ENCODE data around the gene LARP1.

The LARP1 gene

GRCh38 chr5:154824070-154824469 lies 68.9 kb downstream of the LARP1 start:
- Histone ChIP-seq H3F3A (ENCODE audit: insufficient read depth) (no peaks in the 10 kb centered on the region), H3K36me3 (ENCODE audit: low read length) (no peaks in the 10 kb centered on the region), H3K9me3 (ENCODE audit: insufficient read depth, low read length) (no peaks in the 10 kb centered on the region), H3K9ac (ENCODE audit: low read length) (no peak overlapping the region), H3K4me3 (ENCODE audit: insufficient read depth, low read length, poor library complexity, severe bottlenecking) (no peak overlapping the region), H3K79me2 (ENCODE audit: insufficient read depth, low read length) (no peaks in the 10 kb centered on the region), H3K9me2 (replicated peaks; ENCODE audit: insufficient read depth, low read length) (no peaks in the 10 kb centered on the region), H4K20me1 (ENCODE audit: low read depth, low read length) (no peaks in the 10 kb centered on the region), H3K4me2 (ENCODE audit: low read depth, low read length, poor library complexity, severe bottlenecking) (no peak overlapping the region), H2AFZ (ENCODE audit: low read depth, low read length, severe bottlenecking) (no peak overlapping the region), H3K27ac (ENCODE audit: low read depth, low read length) (no peak overlapping the region), H3K27me3 (ENCODE audit: low read length) (no peaks in the 10 kb centered on the region)
- TF ChIP-seq CTCF (IDR thresholded peaks at IDR 0.05; ENCODE audit: insufficient read depth, low read length, poor library complexity, severe bottlenecking) = no peak
- TF ChIP-seq EZH2phosphoT487 (conservative IDR thresholded peaks at IDR 0.05; ENCODE audit: low read length) = no peak

GRCh38 chr5:154829181-154829588 lies 74.0 kb downstream of the LARP1 start:
- no peak overlapping the region for H3K4me2 ChIP-seq (ENCODE audit: low read depth, low read length, poor library complexity, severe bottlenecking)

GRCh38 chr5:154829589-154830218 lies 74.5 kb downstream of the LARP1 start:
- H4K20me1 ChIP-seq (ENCODE audit: low read depth, low read length) = no peaks in the 10 kb centered on the region
- H3K27ac ChIP-seq (ENCODE audit: low read depth, low read length) = no peak overlapping the region
- H2AFZ ChIP-seq (ENCODE audit: low read depth, low read length, severe bottlenecking) = no peak overlapping the region
- TF ChIP-seq CTCF (IDR thresholded peaks at IDR 0.05; ENCODE audit: insufficient read depth, low read length, poor library complexity, severe bottlenecking) = no peak
- TF ChIP-seq EZH2phosphoT487 (conservative IDR thresholded peaks at IDR 0.05; ENCODE audit: low read length) = no peak
- H3K9me2 ChIP-seq (replicated peaks; ENCODE audit: insufficient read depth, low read length) = no peaks in the 10 kb centered on the region
- 0 out of 2 replicates have a peak, but pooled peaks cover 2% of the 10 kb centered on the region for H3F3A ChIP-seq (ENCODE audit: insufficient read depth)
- H3K4me3 ChIP-seq (ENCODE audit: insufficient read depth, low read length, poor library complexity, severe bottlenecking) = no peak overlapping the region
- peaks cover 5% of the 10 kb centered on the region; the same call in 1 of the 2 replicates for H3K36me3 ChIP-seq (ENCODE audit: low read length)
- no peak overlapping the region for H3K9ac ChIP-seq (ENCODE audit: low read length)
- no peaks in the 10 kb centered on the region for H3K79me2 ChIP-seq (ENCODE audit: insufficient read depth, low read length)
- no peaks in the 10 kb centered on the region for H3K27me3 ChIP-seq (ENCODE audit: low read length)
- no peaks in the 10 kb centered on the region for H3K9me3 ChIP-seq (ENCODE audit: insufficient read depth, low read length)
- H3K4me2 ChIP-seq (ENCODE audit: low read depth, low read length, poor library complexity, severe bottlenecking) = no peak overlapping the region

More at GRCh38 chr5:154829181-154829588, 74.0 kb downstream of the LARP1 start:
- no peak overlapping the region for H3K27ac ChIP-seq (ENCODE audit: low read depth, low read length)
- H3F3A ChIP-seq (ENCODE audit: insufficient read depth) = 0 out of 2 replicates have a peak, but pooled peaks cover 2% of the 10 kb centered on the region
- H2AFZ ChIP-seq (ENCODE audit: low read depth, low read length, severe bottlenecking) = no peak overlapping the region
- no peak overlapping the region for H3K9ac ChIP-seq (ENCODE audit: low read length)
- H3K36me3 ChIP-seq (ENCODE audit: low read length) = peaks cover 5% of the 10 kb centered on the region; the same call in 1 of the 2 replicates
- no peaks in the 10 kb centered on the region for H3K9me2 ChIP-seq (replicated peaks; ENCODE audit: insufficient read depth, low read length)
- H3K9me3 ChIP-seq (ENCODE audit: insufficient read depth, low read length) = no peaks in the 10 kb centered on the region
- TF ChIP-seq CTCF (IDR thresholded peaks at IDR 0.05; ENCODE audit: insufficient read depth, low read length, poor library complexity, severe bottlenecking) = no peak
- no peak for TF ChIP-seq EZH2phosphoT487 (conservative IDR thresholded peaks at IDR 0.05; ENCODE audit: low read length)
- H4K20me1 ChIP-seq (ENCODE audit: low read depth, low read length) = no peaks in the 10 kb centered on the region
- no peaks in the 10 kb centered on the region for H3K27me3 ChIP-seq (ENCODE audit: low read length)
- no peak overlapping the region for H3K4me3 ChIP-seq (ENCODE audit: insufficient read depth, low read length, poor library complexity, severe bottlenecking)
- no peaks in the 10 kb centered on the region for H3K79me2 ChIP-seq (ENCODE audit: insufficient read depth, low read length)
